Measurements from ENCODE around the gene MTAP. TPM values are rescaled to one million over a fixed set of nuclear protein-coding genes. Genes with fewer than 3 reads are reported as not detected.
A peak's percentile ranks its signal among the peaks of the same experiment; 100 is the strongest.

The MTAP gene
- total and polyA plus RNA-seq, 2 of the 13 experiments (the other 11 are each of a cell fraction or from before 2014, with no cell fraction given) = 16.7 to 51.2 TPM

DNA sequence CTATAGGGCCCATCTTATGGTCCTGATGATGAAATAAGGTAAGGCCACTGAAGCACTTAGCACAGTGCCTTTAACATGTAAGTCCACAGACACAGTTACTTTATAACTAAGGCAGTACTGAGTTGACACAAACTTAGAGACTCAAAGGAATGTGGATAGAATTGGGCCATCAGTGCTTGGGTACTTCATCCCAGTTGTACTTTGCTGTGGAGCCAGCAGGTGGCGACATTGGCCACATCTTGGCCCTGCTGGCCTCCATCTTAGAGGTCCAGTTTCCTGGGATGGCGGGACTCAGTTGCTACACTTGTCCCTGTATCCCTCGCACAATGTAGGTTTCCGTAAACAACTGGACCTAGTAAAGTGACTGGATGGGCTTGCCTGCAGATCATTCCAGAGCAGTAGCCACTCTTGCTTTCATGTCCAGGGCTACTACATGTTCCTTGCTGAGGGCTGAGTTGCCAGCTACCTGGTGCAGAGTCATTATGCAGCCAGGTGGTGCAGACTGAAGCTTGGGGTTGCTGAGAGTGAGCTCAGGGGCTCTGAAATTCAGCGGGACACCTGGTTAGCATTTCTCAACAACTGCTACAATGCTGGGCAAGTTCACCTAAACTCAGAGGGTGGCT is 10.6 kb downstream of the MTAP start (continued):
- TF ChIP-seq, protein P1, sequence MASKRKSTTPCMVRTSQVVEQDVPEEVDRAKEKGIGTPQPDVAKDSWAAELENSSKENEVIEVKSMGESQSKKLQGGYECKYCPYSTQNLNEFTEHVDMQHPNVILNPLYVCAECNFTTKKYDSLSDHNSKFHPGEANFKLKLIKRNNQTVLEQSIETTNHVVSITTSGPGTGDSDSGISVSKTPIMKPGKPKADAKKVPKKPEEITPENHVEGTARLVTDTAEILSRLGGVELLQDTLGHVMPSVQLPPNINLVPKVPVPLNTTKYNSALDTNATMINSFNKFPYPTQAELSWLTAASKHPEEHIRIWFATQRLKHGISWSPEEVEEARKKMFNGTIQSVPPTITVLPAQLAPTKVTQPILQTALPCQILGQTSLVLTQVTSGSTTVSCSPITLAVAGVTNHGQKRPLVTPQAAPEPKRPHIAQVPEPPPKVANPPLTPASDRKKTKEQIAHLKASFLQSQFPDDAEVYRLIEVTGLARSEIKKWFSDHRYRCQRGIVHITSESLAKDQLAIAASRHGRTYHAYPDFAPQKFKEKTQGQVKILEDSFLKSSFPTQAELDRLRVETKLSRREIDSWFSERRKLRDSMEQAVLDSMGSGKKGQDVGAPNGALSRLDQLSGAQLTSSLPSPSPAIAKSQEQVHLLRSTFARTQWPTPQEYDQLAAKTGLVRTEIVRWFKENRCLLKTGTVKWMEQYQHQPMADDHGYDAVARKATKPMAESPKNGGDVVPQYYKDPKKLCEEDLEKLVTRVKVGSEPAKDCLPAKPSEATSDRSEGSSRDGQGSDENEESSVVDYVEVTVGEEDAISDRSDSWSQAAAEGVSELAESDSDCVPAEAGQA (IDR thresholded peaks at IDR 0.05; ENCODE audit: low read depth) = no peak
- TF ChIP-seq, protein P1 (CRISPR knock-in tag; IDR thresholded peaks at IDR 0.05; ENCODE audit: borderline replicate concordance) = no peak
- TF ChIP-seq POGZ (CRISPR knock-in tag; IDR thresholded peaks at IDR 0.05) (peak; percentile 89), ZNF644 (CRISPR knock-in tag; IDR thresholded peaks at IDR 0.05; ENCODE audit: low read depth) (peak; percentile 66; the same call in 1 of the 2 replicates), ZNF331 (CRISPR knock-in tag; IDR thresholded peaks at IDR 0.05) (no peak), ZBTB33 (CRISPR knock-in tag; IDR thresholded peaks at IDR 0.05) (peak; percentile 97)
